Mesothelial cell of epicardium (in vitro differentiated cells): ENCODE measurements around the gene NFYA. TPM values are rescaled to one million over a fixed set of nuclear protein-coding genes. Genes with fewer than 3 reads are reported as not detected.

Experiments used
- DNase-seq, 2 experiments: peaks; one replicate each; pipeline ENCODE4 v3.0.0; 2021; ENCODE audit warnings: low spot score in 2 of 2; ENCODE audit not compliant: unreplicated experiment in 2 of 2
- H3K27ac Mint-ChIP-seq: 2 replicates; pipeline ENCODE4 v1.8.0; 2021; ENCODE audit warnings: mixed read lengths
- H3K27me3 Mint-ChIP-seq: 2 replicates; pipeline ENCODE4 v1.8.0; 2021; ENCODE audit warnings: low read depth, mixed read lengths
- H3K36me3 Mint-ChIP-seq: 2 replicates; pipeline ENCODE4 v1.8.0; 2021; ENCODE audit warnings: mixed read lengths
- H3K4me1 Mint-ChIP-seq: 2 replicates; pipeline ENCODE4 v1.8.0; 2021; ENCODE audit warnings: mixed read lengths
- H3K4me3 Mint-ChIP-seq: 2 replicates; pipeline ENCODE4 v1.8.0; 2021; ENCODE audit warnings: mild to moderate bottlenecking, moderate library complexity, mixed read lengths
- H3K9me3 Mint-ChIP-seq: 2 replicates; pipeline ENCODE4 v1.8.0; 2021; ENCODE audit warnings: mixed read lengths
- total RNA-seq: library from RNA; stranded (reverse); gene quantifications from 3 replicates; pipeline ENCODE4 v1.2.1, GENCODE V29; 2021
- TF ChIP-seq, protein P1 (sequence below): fragments of 200-600 bp; sonication (generic); IDR thresholded peaks from one replicate; pipeline ENCODE4 v1.5.0; 2021; ENCODE audit warnings: antibody characterized with exemption; ENCODE audit not compliant: unreplicated experiment

NFYA gene
- total RNA-seq, 1 donor from 2014 or later, result 64.2 TPM

DNA sequence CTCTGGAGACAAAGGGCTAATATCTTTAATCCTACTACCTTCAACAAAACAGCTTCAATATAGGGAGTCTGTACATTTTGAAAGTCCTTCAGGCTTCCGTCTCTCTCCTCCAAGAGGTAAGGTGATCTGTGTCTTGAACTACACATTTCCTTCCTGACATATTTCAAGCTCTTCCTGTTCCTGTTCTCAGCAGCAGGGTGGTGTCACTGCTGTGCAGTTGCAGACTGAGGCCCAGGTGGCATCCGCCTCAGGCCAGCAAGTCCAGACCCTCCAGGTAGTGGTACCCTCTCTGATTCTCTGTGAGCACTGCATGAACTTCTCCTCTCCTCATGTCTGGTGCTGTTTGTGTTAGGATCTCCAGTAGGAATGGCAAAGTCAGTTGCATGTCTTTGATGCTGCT is 7.8 kb downstream of the NFYA start:
- no peak for DNase-seq
- Mint-ChIP-seq H3K27ac (no peak overlapping the region), H3K4me3 (no peak overlapping the region), H3K9me3 (no peaks in the 10 kb centered on the region), H3K36me3 (peaks cover 43% of the 10 kb centered on the region), H3K27me3 (no peaks in the 10 kb centered on the region), H3K4me1 (peaks cover 22% of the 10 kb centered on the region)
- TF ChIP-seq, protein P1, sequence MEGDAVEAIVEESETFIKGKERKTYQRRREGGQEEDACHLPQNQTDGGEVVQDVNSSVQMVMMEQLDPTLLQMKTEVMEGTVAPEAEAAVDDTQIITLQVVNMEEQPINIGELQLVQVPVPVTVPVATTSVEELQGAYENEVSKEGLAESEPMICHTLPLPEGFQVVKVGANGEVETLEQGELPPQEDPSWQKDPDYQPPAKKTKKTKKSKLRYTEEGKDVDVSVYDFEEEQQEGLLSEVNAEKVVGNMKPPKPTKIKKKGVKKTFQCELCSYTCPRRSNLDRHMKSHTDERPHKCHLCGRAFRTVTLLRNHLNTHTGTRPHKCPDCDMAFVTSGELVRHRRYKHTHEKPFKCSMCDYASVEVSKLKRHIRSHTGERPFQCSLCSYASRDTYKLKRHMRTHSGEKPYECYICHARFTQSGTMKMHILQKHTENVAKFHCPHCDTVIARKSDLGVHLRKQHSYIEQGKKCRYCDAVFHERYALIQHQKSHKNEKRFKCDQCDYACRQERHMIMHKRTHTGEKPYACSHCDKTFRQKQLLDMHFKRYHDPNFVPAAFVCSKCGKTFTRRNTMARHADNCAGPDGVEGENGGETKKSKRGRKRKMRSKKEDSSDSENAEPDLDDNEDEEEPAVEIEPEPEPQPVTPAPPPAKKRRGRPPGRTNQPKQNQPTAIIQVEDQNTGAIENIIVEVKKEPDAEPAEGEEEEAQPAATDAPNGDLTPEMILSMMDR, result no peak

DNA sequence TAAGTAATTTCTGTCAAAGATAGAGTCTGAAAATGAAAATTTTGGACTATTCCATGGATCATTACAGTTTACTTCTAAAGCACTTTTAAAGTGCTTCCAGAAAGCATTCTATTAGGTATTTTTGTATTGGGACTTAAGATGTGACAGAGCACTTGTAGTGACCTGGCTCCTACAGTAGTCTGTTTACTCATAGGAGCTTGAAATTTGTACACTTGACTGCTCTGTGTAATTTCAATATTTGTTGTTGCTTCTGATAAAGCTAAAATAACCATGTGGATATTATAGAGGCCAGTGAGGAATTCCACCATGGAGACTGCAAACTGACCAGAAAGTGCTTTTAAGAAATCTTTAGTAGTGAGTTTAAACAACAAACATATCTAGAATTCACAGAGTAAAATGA is 10.3 kb downstream of the NFYA start:
- H3K36me3 Mint-ChIP-seq, result peaks cover 54% of the 10 kb centered on the region
- no peaks in the 10 kb centered on the region for H3K9me3 Mint-ChIP-seq
- TF ChIP-seq, protein P1, result no peak
- peaks cover 4% of the 10 kb centered on the region for H3K4me1 Mint-ChIP-seq
- no peaks in the 10 kb centered on the region for H3K27me3 Mint-ChIP-seq
- no peak for DNase-seq
- no peak overlapping the region for H3K4me3 Mint-ChIP-seq
- H3K27ac Mint-ChIP-seq, result no peak overlapping the region

DNA sequence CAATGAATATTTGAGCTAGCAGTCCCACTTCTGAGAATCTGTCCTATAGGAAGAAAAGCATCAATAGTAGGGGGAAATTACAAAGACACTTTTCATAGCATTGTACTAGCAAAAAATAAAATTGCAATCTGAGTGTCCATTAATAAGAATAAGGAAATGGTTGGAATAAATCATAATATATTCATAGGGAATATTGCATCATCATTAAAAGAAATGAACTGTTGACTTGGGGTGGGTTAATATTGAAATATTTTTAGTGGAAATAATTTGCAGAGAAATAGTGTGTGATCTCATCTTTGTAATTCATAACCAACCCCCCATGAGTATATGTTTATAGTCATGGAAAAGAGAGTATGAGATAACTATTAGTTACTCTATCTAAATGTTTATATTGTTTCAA is 12.4 kb downstream of the NFYA start:
- DNase-seq, result no peak
- Mint-ChIP-seq H3K27me3 (no peaks in the 10 kb centered on the region), H3K4me3 (no peak overlapping the region), H3K4me1 (no peaks in the 10 kb centered on the region), H3K36me3 (peaks cover 52% of the 10 kb centered on the region), H3K27ac (no peak overlapping the region), H3K9me3 (no peaks in the 10 kb centered on the region)
- TF ChIP-seq, protein P1, result no peak

DNA sequence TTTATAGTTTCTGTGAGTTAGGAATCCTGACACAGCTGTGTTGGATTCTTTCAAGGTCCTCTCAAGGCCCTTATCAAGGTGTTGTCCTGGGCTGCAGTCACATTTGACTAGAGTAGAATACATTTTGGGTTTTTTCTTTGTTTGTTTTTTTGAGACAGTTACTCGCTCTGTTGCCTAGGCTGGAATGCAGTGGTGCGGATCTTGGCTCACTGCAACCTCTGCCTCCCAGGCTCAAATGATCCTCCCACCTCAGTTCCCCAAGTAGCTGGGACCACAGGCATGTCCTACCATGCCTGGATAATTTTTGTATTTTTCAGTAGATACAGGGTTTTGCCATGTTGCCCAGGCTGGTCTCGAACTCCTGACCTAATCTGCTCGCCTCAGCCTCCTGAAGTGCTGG is 15.7 kb downstream of the NFYA start:
- Mint-ChIP-seq H3K36me3 (peaks cover 48% of the 10 kb centered on the region), H3K4me3 (no peak overlapping the region), H3K9me3 (no peaks in the 10 kb centered on the region), H3K27ac (peak overlapping the region; percentile 12), H3K27me3 (no peaks in the 10 kb centered on the region), H3K4me1 (no peaks in the 10 kb centered on the region)
- TF ChIP-seq, protein P1, result no peak
- no peak for DNase-seq

DNA sequence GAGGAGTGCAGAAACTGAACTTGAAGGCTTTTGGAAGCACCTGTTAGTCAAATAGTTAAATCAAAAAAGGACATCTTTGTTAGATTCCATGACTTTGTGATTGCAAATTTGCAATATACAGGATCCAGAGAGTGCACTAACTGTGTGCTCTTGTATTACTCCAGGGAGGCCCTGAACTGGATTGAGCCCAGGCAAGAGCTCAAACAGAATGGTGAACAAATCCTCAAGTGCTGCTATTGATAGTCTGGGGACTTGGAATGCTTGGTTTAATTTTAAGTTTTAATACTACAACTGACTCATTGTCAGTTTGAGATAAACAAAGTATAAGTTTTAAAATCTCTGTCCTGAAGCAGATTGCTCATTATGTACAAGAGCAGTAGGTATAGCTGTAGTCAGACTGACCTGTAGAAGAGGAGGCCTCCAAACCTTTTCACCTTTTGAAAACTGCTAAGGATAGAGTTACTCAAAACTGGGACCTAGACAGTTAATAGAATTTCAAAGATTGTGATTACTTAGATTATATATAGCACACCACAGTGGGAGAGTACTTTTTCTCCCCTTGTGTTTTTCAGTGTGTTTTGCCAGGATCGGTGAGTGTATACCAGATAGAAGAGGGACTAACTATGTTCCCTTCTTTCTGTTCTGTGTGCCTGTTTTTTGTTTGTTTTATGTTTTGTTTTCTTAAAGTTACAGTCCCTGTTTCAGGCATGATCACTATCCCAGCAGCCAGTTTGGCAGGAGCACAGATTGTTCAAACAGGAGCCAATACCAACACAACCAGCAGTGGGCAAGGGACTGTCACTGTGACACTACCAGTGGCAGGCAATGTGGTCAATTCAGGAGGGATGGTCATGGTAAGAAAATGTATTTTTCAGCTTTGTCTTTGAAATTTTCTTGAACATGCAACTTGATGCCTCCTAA is 18.3 kb downstream of the NFYA start:
- Mint-ChIP-seq H3K27me3 (no peaks in the 10 kb centered on the region), H3K4me1 (no peaks in the 10 kb centered on the region), H3K36me3 (peaks cover 47% of the 10 kb centered on the region)

More for the DNA sequence above, 18.3 kb downstream of the NFYA start:
- DNase-seq, result no peak
- TF ChIP-seq, protein P1, result no peak
- Mint-ChIP-seq H3K27ac (peak overlapping the region; percentile 31), H3K4me3 (no peak overlapping the region), H3K9me3 (no peaks in the 10 kb centered on the region)
